GM23338 (cell line): ENCODE data around the gene COL4A1. TPM values are rescaled to one million over a fixed set of nuclear protein-coding genes. Genes with fewer than 3 reads are reported as not detected.

Experiments
- ATAC-seq: fragments of 200-7000 bp; cut with Tn5 transposase; 3 replicates; pipeline ENCODE4 v1.9.1; 2020
- DNase-seq: peaks from one replicate; pipeline ENCODE4 v3.0.0-alpha.2; 2015; ENCODE audit warnings: low spot score
- H2AFZ ChIP-seq: fragments of 200-600 bp; sonication (generic); 2 replicates; pipeline ENCODE4 v1.8.0; 2016; ENCODE audit warnings: antibody characterized with exemption, mild to moderate bottlenecking, moderate library complexity
- H3F3A ChIP-seq: fragments of 200-600 bp; sonication (generic); replicated peaks from 2 replicates; pipeline ENCODE4 v1.8.0; 2017; ENCODE audit warnings: antibody characterized with exemption, mixed run types, low read depth
- H3K27ac ChIP-seq: fragments of 200-600 bp; sonication (generic); 2 replicates; pipeline ENCODE4 v1.6.1; 2016; ENCODE audit warnings: low read depth
- H3K27me3 ChIP-seq: fragments of 200-600 bp; sonication (generic); 2 replicates; pipeline ENCODE4 v1.8.0; 2016; ENCODE audit warnings: mild to moderate bottlenecking, mixed run types, moderate library complexity; ENCODE audit not compliant: insufficient read depth
- H3K36me3 ChIP-seq: fragments of 200-600 bp; sonication (generic); 2 replicates; pipeline ENCODE4 v1.8.0; 2016; ENCODE audit warnings: mild to moderate bottlenecking; ENCODE audit not compliant: insufficient read depth
- H3K4me1 ChIP-seq: fragments of 200-600 bp; sonication (generic); 2 replicates; pipeline ENCODE4 v1.8.0; 2016; ENCODE audit warnings: mild to moderate bottlenecking, moderate library complexity; ENCODE audit not compliant: insufficient read depth
- H3K4me2 ChIP-seq: fragments of 200-600 bp; sonication (generic); 2 replicates; pipeline ENCODE4 v1.7.1; 2017; ENCODE audit warnings: mixed run types
- H3K4me3 ChIP-seq: fragments of 200-600 bp; sonication (generic); 2 replicates; pipeline ENCODE4 v1.6.1; 2016; ENCODE audit warnings: mixed run types
- H3K79me2 ChIP-seq: fragments of 200-600 bp; sonication (generic); replicated peaks from 2 replicates; pipeline ENCODE4 v1.8.0; 2017; ENCODE audit warnings: mild to moderate bottlenecking; ENCODE audit not compliant: insufficient read depth
- H3K9me2 ChIP-seq: fragments of 200-600 bp; sonication (generic); 2 replicates; pipeline ENCODE4 v1.8.0; 2017; ENCODE audit not compliant: insufficient read depth
- H4K20me1 ChIP-seq: fragments of 200-600 bp; sonication (generic); replicated peaks from 2 replicates; pipeline ENCODE4 v1.8.0; 2017; ENCODE audit warnings: mild to moderate bottlenecking; ENCODE audit not compliant: insufficient read depth
- H3K27ac Mint-ChIP-seq: 2 replicates; pipeline ENCODE4 v1.8.0; 2020; ENCODE audit warnings: inconsistent platforms, mild to moderate bottlenecking, moderate library complexity, mixed read lengths
- H3K27me3 Mint-ChIP-seq: 3 replicates; pipeline ENCODE4 v1.8.0; 2022; ENCODE audit warnings: low read depth, mild to moderate bottlenecking, moderate library complexity, mixed read lengths, inconsistent platforms; ENCODE audit not compliant: insufficient read depth, poor library complexity
- H3K36me3 Mint-ChIP-seq: 3 replicates; pipeline ENCODE4 v1.8.0; 2021; ENCODE audit warnings: low read depth, mild to moderate bottlenecking, inconsistent platforms, moderate library complexity, mixed read lengths
- H3K4me1 Mint-ChIP-seq: 3 replicates; pipeline ENCODE4 v1.8.0; 2020; ENCODE audit warnings: mild to moderate bottlenecking, inconsistent platforms, mixed read lengths
- H3K4me3 Mint-ChIP-seq: 3 replicates; pipeline ENCODE4 v1.8.0; 2021; ENCODE audit warnings: moderate library complexity, mild to moderate bottlenecking, inconsistent platforms, mixed read lengths
- H3K9me3 Mint-ChIP-seq: 3 replicates; pipeline ENCODE4 v1.8.0; 2020; ENCODE audit warnings: moderate library complexity, mild to moderate bottlenecking, inconsistent platforms, mixed read lengths
- CREB1 ChIP-seq: fragments of 250-450 bp; sonication (Bioruptor Pico); IDR thresholded peaks from 2 replicates; pipeline ENCODE4 v1.5.0; 2020; ENCODE audit warnings: low read depth, mild to moderate bottlenecking, moderate library complexity
- EZH2 ChIP-seq: fragments of 200-600 bp; sonication (generic); IDR thresholded peaks from one replicate; pipeline ENCODE4 v1.8.0; 2017; ENCODE audit warnings: antibody characterized with exemption, mild to moderate bottlenecking, low read depth; ENCODE audit not compliant: unreplicated experiment
- EZH2phosphoT487 ChIP-seq: fragments of 200-600 bp; sonication (generic); IDR thresholded peaks from one replicate; pipeline ENCODE4 v1.8.1; 2018; ENCODE audit warnings: antibody characterized with exemption; ENCODE audit not compliant: unreplicated experiment
- JUNB ChIP-seq: IDR thresholded peaks from one replicate; pipeline ENCODE4 v1.6.1; 2016; ENCODE audit warnings: antibody characterized with exemption; ENCODE audit not compliant: unreplicated experiment
- NANOG ChIP-seq: IDR thresholded peaks from 2 replicates; pipeline ENCODE4 v1.6.1; 2016; ENCODE audit warnings: antibody characterized with exemption, borderline replicate concordance
- POLR2AphosphoS5 ChIP-seq: IDR thresholded peaks from 2 replicates; pipeline ENCODE4 v1.6.1; 2016; ENCODE audit warnings: antibody characterized with exemption, low read depth
- REST ChIP-seq: IDR thresholded peaks from one replicate; pipeline ENCODE4 v1.6.1; 2018; ENCODE audit warnings: antibody characterized with exemption; ENCODE audit not compliant: unreplicated experiment
- STAT1 ChIP-seq: IDR thresholded peaks from one replicate; pipeline ENCODE4 v1.6.1; 2016; ENCODE audit warnings: antibody characterized with exemption; ENCODE audit not compliant: unreplicated experiment
- ZNF114 ChIP-seq: fragments of 250-450 bp; sonication (Bioruptor Pico); IDR thresholded peaks from 2 replicates; pipeline ENCODE4 v1.5.0; 2020; ENCODE audit warnings: mild to moderate bottlenecking, moderate library complexity
- ZNF331 ChIP-seq: fragments of 250-450 bp; sonication (Bioruptor Pico); IDR thresholded peaks from 2 replicates; pipeline ENCODE4 v1.5.0; 2020; ENCODE audit warnings: low read depth, mild to moderate bottlenecking, moderate library complexity
- ZNF462 ChIP-seq: fragments of 250-450 bp; sonication (Bioruptor Pico); IDR thresholded peaks from 2 replicates; pipeline ENCODE4 v1.5.0; 2020; ENCODE audit warnings: mild to moderate bottlenecking, moderate library complexity
- polyA plus RNA-seq: library from polyadenylated mRNA; unstranded; fragments of >200 nt; fragmentation: Nextera tagmentation; extraction: Ambion mirVana; gene quantifications from 2 replicates; pipeline ENCODE4 v1.2.1, GENCODE V29; 2016
- total RNA-seq: library from RNA; depleted of rRNA; stranded (reverse); fragments of >200 nt; shearing (Covaris generic); gene quantifications from 2 replicates; pipeline ENCODE4 v1.2.3, GENCODE V29; 2014
- TF ChIP-seq, protein P1 (sequence below), 2 experiments: fragments of 200-600 bp in 1 of 2; sonication (generic) in 1 of 2; conservative IDR thresholded peaks; 2 replicates each; pipeline versions ENCODE4 v1.5.1 to v1.6.1; 2016 to 2017; ENCODE audit warnings: antibody characterized with exemption in 2 of 2, low read depth in 2 of 2, mild to moderate bottlenecking in 2 of 2, moderate library complexity in 1 of 2
- TF ChIP-seq, protein P2 (sequence below): IDR thresholded peaks from 2 replicates; pipeline ENCODE4 v1.6.1; 2016; ENCODE audit warnings: antibody characterized with exemption

Gene COL4A1
- total and polyA plus RNA-seq, 2 experiments from 2014 or later, result 39.1 to 110 TPM

- H3K9me2 ChIP-seq, result peaks cover 2% of the 10 kb centered on the region; the same call in 1 of the 2 replicates
- H3K36me3 ChIP-seq, result no peaks in the 10 kb centered on the region; the same call in 1 of the 2 replicates
- DNase-seq (no peak), ATAC-seq (no peak)
- no peak overlapping the region for H3K4me2 ChIP-seq
- H3K27ac ChIP-seq, result no peak overlapping the region
- peaks cover 31% of the 10 kb centered on the region for H3K4me1 ChIP-seq
- no peak overlapping the region for H2AFZ ChIP-seq
- no peaks in the 10 kb centered on the region for H3F3A ChIP-seq
- TF ChIP-seq JUNB, result no peak
- TF ChIP-seq EZH2, result no peak
- no peak for TF ChIP-seq STAT1
- TF ChIP-seq, protein P1, sequence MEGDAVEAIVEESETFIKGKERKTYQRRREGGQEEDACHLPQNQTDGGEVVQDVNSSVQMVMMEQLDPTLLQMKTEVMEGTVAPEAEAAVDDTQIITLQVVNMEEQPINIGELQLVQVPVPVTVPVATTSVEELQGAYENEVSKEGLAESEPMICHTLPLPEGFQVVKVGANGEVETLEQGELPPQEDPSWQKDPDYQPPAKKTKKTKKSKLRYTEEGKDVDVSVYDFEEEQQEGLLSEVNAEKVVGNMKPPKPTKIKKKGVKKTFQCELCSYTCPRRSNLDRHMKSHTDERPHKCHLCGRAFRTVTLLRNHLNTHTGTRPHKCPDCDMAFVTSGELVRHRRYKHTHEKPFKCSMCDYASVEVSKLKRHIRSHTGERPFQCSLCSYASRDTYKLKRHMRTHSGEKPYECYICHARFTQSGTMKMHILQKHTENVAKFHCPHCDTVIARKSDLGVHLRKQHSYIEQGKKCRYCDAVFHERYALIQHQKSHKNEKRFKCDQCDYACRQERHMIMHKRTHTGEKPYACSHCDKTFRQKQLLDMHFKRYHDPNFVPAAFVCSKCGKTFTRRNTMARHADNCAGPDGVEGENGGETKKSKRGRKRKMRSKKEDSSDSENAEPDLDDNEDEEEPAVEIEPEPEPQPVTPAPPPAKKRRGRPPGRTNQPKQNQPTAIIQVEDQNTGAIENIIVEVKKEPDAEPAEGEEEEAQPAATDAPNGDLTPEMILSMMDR (conservative IDR thresholded peaks at IDR 0.05; ENCODE audit: low read depth in 2 of 2), result no peak
- TF ChIP-seq POLR2AphosphoS5, result no peak
- TF ChIP-seq, protein P2, sequence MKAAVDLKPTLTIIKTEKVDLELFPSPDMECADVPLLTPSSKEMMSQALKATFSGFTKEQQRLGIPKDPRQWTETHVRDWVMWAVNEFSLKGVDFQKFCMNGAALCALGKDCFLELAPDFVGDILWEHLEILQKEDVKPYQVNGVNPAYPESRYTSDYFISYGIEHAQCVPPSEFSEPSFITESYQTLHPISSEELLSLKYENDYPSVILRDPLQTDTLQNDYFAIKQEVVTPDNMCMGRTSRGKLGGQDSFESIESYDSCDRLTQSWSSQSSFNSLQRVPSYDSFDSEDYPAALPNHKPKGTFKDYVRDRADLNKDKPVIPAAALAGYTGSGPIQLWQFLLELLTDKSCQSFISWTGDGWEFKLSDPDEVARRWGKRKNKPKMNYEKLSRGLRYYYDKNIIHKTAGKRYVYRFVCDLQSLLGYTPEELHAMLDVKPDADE, result no peak
- TF ChIP-seq ZNF462, result no peak
- TF ChIP-seq CREB1 (CRISPR knock-in tag), result no peak
- TF ChIP-seq EZH2phosphoT487, result no peak
- TF ChIP-seq ZNF114 (CRISPR knock-in tag), result no peak
- TF ChIP-seq NANOG, result no peak
- no peak for TF ChIP-seq REST
- TF ChIP-seq ZNF331, result no peak
- peaks cover 14% of the 10 kb centered on the region for H3K36me3 Mint-ChIP-seq
- H3K27me3 ChIP-seq, result no peaks in the 10 kb centered on the region
- peaks cover 46% of the 10 kb centered on the region for H3K79me2 ChIP-seq
- no peak overlapping the region for H3K4me3 ChIP-seq
- H3K27ac Mint-ChIP-seq, result no peak overlapping the region
- no peaks in the 10 kb centered on the region for H3K9me3 Mint-ChIP-seq
- no peak overlapping the region for H3K4me3 Mint-ChIP-seq
- peaks cover 4% of the 10 kb centered on the region for H3K27me3 Mint-ChIP-seq
- 0 out of 2 replicates have a peak, but pooled peaks cover 1% of the 10 kb centered on the region for H4K20me1 ChIP-seq
- peaks cover 37% of the 10 kb centered on the region for H3K4me1 Mint-ChIP-seq
Observed at GRCh38 chr13:110334256-110334655, 27.3 kb upstream of the COL4A1 start.
